Hippocampal formation (tissue), 2 donors: ENCODE measurements around the gene CDCA7.
"Not testable (repeated sequence)": the region's sequence is repeated elsewhere in the genome, so short reads cannot be mapped to it uniquely, and the experiment has no call there.

Experiments
- DNase-seq, 2 donors: peaks; one replicate each; lab custom pipeline; 2025; lab: John Stamatoyannopoulos, UW

The CDCA7 gene

GRCh38 chr2:173404841-173405750 lies 50.4 kb downstream of the CDCA7 start:
- no peak for DNase-seq

GRCh38 chr2:173407176-173407575 lies 52.5 kb downstream of the CDCA7 start:
- DNase-seq: no peak

- no peak for DNase-seq
Measured at GRCh38 chr2:173407646-173408045, 53.0 kb downstream of the CDCA7 start.

- DNase-seq: no peak
Measured at GRCh38 chr2:173410579-173410978, 55.9 kb downstream of the CDCA7 start.

GRCh38 chr2:173412628-173413027 lies 58.0 kb downstream of the CDCA7 start:
- DNase-seq: no peak

- no peak for DNase-seq
Measured at GRCh38 chr2:173414823-173415322, 60.2 kb downstream of the CDCA7 start.

GRCh38 chr2:173415431-173416381 lies 61.0 kb downstream of the CDCA7 start:
- no peak for DNase-seq

- DNase-seq: not testable (repeated sequence)
Measured at GRCh38 chr2:173416415-173417152, 61.9 kb downstream of the CDCA7 start.

- no peak for DNase-seq
Measured at GRCh38 chr2:173417341-173417740, 62.7 kb downstream of the CDCA7 start.

- no peak for DNase-seq
Measured at GRCh38 chr2:173417802-173418201, 63.1 kb downstream of the CDCA7 start.
